ENCODE results near the gene RHPN2.
A peak's percentile ranks its signal among the peaks of the same experiment; 100 is the strongest.
"Not testable (repeated sequence)": the region's sequence is repeated elsewhere in the genome, so short reads cannot be mapped to it uniquely, and the experiment has no call there.

RHPN2 gene

GRCh38 chr19:33025468-33026238, 39.0 kb downstream of the RHPN2 start:
- not testable (repeated sequence) for DNase-seq

DNA sequence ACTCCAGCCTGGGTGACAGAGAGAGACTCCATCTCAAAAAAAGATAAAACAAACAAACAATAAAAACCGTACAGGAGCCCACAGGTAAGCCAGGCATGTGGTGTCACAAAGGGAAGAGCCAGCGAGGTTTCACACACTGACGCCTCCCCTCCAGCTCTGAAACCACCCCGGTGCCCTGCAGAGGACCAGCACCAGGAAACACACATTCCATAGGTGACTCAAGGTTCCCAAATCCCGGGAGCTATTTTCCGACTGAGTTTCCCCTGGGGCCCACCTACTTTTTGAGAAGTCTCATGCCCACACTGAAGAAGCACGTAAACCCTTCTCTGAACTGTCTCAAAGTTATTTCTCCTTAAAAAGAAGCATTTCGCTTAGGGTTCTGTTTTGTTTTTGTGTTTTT, 40.3 kb downstream of the RHPN2 start:
- DNase-seq = no peak

DNA sequence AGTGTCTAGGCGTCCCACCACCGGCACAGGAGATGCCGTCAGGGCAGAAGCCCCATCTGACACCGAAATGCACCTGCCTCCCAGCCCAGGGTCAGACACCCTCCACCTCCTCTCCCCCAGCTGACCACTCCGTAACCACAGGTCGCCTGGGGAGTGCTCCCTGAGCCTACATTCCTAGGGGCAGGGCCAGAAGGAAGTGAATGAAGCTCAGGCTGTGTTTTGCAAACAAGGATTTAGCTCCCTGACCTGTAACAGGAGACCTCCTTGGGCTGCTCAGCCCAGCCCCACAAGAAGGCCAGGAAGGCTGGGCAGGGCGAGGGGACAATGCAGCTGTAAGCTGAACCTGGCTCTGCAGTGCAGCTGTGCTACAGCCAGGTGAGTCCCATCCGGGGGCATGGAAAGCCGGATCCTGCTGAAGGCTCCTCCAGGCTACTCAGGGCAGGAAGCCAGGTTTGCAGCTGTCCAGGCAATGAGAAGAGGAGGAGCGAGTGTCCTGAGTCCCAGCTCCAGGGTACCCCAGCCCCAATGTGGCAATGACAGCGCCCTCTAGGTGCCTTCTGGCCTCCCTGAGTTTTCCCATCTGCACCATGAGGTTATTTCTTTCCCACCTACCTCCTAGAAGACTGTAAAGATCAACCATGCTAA, 42.1 kb downstream of the RHPN2 start:
- no peak for DNase-seq

- not testable (repeated sequence) for DNase-seq
Observed at GRCh38 chr19:33010891-33011290, 53.8 kb downstream of the RHPN2 start.

DNA sequence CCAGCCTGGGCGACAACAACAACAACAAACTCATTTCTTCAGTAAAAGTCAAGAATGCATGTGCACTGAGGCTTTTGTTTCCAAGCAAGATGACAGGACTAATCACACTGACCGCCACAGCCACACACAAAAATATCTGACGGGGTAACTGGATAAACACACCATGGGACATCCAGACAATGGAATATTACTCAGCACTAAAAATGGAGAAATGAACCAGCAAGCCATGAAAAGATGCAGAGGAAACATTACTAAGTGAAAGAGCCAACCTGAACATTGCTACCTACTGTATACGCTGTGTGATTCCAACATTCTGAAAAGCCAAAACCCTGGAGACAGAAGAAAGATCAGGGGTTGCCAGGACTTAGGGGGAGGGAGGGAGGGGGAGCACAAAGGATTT, 56.0 kb downstream of the RHPN2 start:
- DNase-seq = no peak

GRCh38 chr19:33005440-33005839, 59.2 kb downstream of the RHPN2 start:
- DNase-seq = no peak

- not testable (repeated sequence) for DNase-seq
Observed at GRCh38 chr19:33003424-33004024, 61.2 kb downstream of the RHPN2 start.

GRCh38 chr19:33002126-33002865, 62.4 kb downstream of the RHPN2 start:
- not testable (repeated sequence) for DNase-seq

DNA sequence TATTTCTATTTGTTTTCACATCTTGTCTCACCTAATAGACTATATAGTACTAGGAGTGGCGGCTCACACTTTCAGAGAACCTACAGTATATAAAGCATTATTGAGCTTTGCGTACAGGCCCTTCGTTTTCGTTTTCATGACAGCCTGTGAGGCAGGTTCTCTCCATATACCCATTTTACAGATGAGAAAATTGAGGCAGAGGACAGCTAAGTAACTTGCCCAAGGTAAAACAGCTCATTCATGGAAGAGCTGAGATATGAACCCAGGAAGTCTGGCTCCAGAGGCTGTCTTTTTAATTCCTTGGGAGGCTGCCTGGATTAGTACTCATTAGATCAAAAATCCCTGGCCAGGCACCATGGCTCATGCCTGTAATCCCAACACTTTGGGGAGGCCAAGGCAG, 63.8 kb downstream of the RHPN2 start:
- no peak for DNase-seq

DNA sequence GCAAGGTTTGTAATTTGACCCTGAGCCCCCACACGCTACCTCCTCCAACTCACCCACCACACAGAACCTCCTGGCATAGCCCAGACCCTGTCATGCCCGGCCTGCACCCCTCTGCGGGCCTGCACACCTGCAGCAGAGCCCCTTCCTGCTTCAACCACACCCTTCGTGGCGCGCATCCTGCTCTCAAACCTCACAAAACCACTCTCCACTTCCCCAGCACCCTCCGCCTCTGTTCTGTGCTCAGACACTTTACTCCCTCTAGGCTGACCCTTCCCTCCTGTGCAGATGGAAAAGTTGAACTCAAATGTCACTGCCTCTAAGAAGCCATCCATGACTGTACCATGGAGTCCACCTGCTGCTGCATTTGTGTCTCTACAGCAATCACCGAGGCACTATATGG, 64.2 kb downstream of the RHPN2 start:
- DNase-seq = no peak

- no peak for DNase-seq
Observed at GRCh38 chr19:32998722-32999121, 66.0 kb downstream of the RHPN2 start.

- DNase-seq = no peak
Observed at GRCh38 chr19:32997716-32998355, 66.9 kb downstream of the RHPN2 start.

DNA sequence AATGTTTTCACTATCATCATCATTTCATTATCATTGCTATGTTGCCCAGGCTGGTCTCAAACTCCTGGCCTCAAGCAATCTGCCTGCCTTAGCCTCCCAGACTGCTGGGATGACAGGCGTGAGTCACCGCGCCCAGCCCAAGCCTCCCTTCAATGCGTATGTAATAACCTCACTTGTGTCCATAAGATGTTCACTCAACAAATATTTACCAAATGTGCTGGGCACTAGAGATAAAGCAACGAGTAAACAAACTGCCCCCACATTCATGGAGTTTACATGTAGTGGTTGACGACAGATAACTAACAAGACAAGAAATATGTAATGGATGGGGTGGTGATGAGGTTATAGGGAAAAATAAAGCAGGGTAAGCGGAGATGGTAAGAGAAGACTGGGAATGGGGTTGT, 67.6 kb downstream of the RHPN2 start:
- DNase-seq = not testable (repeated sequence)

GRCh38 chr19:32995966-32996365, 68.7 kb downstream of the RHPN2 start:
- not testable (repeated sequence) for DNase-seq

DNA sequence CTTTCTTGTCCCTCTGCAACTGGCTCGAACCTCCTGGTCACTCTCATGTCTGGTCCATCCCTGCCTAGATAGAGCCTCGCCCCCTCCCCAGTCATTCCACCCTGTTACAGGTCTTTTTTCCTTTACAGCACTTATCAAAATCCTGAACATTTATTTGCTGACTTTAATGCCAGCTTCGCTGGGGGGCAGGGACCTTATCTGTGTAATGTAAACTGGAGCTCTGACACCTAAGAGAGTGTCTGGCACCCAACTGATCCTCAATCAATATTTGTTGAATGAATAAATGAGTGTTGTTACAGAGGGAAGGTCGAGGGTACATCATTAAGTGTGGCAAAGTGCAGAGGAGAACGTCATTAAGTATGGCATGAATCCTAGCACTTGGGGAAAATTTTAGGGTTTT, 76.0 kb downstream of the RHPN2 start:
- DNase-seq = no peak

- DNase-seq = not testable (repeated sequence)
Observed at GRCh38 chr19:32988254-32988653, 76.4 kb downstream of the RHPN2 start.

DNA sequence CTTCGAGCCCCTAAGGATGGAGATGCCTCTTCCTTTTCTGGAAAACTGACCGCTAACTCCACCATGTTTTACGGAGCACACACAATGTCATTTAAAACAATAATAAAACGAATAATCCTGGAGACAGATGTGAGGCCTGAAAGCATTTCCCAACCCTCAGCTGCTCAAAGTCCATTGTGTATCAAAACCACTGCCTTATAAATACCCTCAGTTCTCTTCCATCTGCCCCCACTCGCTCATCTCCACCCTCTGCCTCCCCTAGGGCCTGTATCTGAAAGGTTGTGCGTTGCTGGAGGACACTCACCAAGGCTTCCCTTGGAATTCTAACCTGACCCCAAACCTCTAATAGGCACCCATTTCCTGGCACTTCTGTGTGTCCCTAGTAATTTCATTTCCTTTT, 82.2 kb downstream of the RHPN2 start:
- not testable (repeated sequence) for DNase-seq

DNA sequence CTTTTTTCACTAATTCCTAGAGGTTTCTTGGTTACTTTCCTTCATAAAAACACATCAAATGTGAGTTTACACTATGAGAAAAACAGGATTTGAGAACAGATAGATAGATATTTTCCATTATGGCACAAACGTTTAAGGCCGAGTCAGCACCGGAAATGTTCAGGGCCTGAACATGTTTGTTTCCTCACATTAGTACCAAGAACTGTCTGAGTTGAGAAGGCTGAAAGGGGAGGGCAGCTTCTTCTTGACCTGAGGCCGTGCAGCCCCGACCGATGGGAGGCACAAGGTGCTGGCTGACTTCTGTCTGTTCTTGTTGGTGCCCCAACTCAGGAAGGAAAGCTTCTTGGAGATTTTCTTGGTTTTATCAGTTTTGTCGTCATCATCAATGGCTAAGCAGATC, 84.9 kb downstream of the RHPN2 start:
- DNase-seq = not testable (repeated sequence)

DNA sequence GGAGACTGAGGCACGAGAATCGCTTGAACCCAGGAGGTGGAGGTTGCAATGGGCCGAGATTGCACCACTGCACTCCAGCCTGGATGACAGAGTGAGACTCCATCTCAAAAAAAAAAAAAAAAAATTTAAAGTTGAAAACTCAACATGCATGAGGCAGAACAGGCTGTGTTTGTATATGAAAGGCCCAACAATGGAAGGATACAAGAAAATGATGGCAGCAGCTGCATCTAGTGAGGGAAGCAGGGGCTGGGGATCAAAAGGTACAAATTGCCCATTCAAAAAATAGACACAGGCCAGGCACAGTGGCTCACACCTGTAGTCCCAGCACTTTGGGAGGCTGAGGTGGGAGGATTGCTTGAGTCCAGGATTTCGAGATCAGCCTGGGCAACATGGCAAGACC, 86.9 kb downstream of the RHPN2 start:
- DNase-seq = not testable (repeated sequence)

DNA sequence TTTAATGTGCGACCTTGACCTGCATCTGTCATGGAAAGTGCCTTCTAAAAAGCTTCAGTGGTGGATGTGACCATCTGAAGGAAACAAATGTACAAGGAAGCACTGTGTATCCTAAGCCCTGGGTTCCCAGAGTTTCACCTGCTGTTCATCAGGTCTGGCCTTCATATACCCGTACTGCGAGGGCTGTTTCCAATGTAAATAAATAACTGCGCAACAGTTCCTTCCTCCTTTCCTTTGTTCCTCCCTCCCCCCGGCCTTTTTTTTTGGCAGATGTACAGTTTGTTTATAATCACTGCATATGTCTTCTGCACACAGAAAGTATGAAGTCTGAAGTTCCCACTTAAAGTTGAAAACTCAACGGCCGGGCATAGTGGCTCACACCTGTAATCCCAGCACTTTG, 87.4 kb downstream of the RHPN2 start:
- DNase-seq = no peak

GRCh38 chr19:32976223-32976805, 88.4 kb downstream of the RHPN2 start:
- peak; percentile 10 to 78 for DNase-seq

Measured in NCI-H446 (cell line).